HK-2 (cell line): ENCODE results near the gene PTCHD1.

ENCODE experiments used
- DNase-seq: peaks from one replicate; pipeline ENCODE4 v3.0.0-alpha.2; 2018; ENCODE audit not compliant: unreplicated experiment

The PTCHD1 gene

GRCh38 chrX:23334848-23335599, at the start of gene PTCHD1:
PTCHD1 (plus strand) TSS chrX:23334849; CDS start chrX:23334876, 27 bp downstream.
- DNase-seq: peak; percentile 24

- DNase-seq: no peak
Observed at GRCh38 chrX:23286731-23287130, 47.9 kb upstream of the PTCHD1 start.

GRCh38 chrX:23287191-23287725, 47.4 kb upstream of the PTCHD1 start:
- DNase-seq: no peak

GRCh38 chrX:23292354-23292987, 42.2 kb upstream of the PTCHD1 start:
- DNase-seq: no peak

- peak; percentile 64 for DNase-seq
Observed at GRCh38 chrX:23292988-23293651, 41.5 kb upstream of the PTCHD1 start.

- no peak for DNase-seq
Observed at GRCh38 chrX:23304881-23305280, 29.8 kb upstream of the PTCHD1 start.

GRCh38 chrX:23311731-23312130, 22.9 kb upstream of the PTCHD1 start:
- no peak for DNase-seq

GRCh38 chrX:23312136-23312535, 22.5 kb upstream of the PTCHD1 start:
- DNase-seq: no peak

- peak; percentile 25 for DNase-seq
Observed at GRCh38 chrX:23317799-23318724, 16.6 kb upstream of the PTCHD1 start.

GRCh38 chrX:23327104-23327503, 7.5 kb upstream of the PTCHD1 start:
- DNase-seq: no peak

- no peak for DNase-seq
Observed at GRCh38 chrX:23331701-23332100, 2.9 kb upstream of the PTCHD1 start.

- DNase-seq: no peak
Observed at GRCh38 chrX:23332101-23332887, 2.4 kb upstream of the PTCHD1 start.

GRCh38 chrX:23332888-23333821, 1.5 kb upstream of the PTCHD1 start:
- peak; percentile 39 for DNase-seq

- peak; percentile 50 for DNase-seq
Observed at GRCh38 chrX:23333842-23334520, 668 bp upstream of the PTCHD1 start.

GRCh38 chrX:23334521-23334847, 165 bp upstream of the PTCHD1 start:
- no peak for DNase-seq

- no peak for DNase-seq
Observed at GRCh38 chrX:23338334-23338733, 3.7 kb downstream of the PTCHD1 start.

GRCh38 chrX:23341452-23341851, 6.8 kb downstream of the PTCHD1 start:
- no peak for DNase-seq

GRCh38 chrX:23344238-23344903, 9.7 kb downstream of the PTCHD1 start:
- no peak for DNase-seq

- DNase-seq: no peak
Observed at GRCh38 chrX:23344904-23345271, 10.2 kb downstream of the PTCHD1 start.
